Karpas-422 (cell line): Measurements from ENCODE around the gene RAPGEF2. TPM values are rescaled to one million over a fixed set of nuclear protein-coding genes. Genes with fewer than 3 reads are reported as not detected.
"Not testable (repeated sequence)": the region's sequence is repeated elsewhere in the genome, so short reads cannot be mapped to it uniquely, and the experiment has no call there.

ENCODE experiments used
- DNase-seq: peaks from one replicate; pipeline ENCODE4 v3.0.0-alpha.2; 2015
- H2AFZ ChIP-seq: fragments of 200-600 bp; sonication (generic); 2 replicates; pipeline ENCODE4 v1.6.1; 2014; ENCODE audit warnings: antibody characterized with exemption, low read length, mixed read lengths
- H3K27ac ChIP-seq: fragments of 200-600 bp; sonication (generic); 2 replicates; pipeline ENCODE4 v1.5.1; 2014; ENCODE audit warnings: mild to moderate bottlenecking, low read length, moderate library complexity
- H3K27me3 ChIP-seq: fragments of 200-600 bp; sonication (generic); 2 replicates; pipeline ENCODE4 v1.6.1; 2014; ENCODE audit warnings: low read length, mixed read lengths
- H3K36me3 ChIP-seq: fragments of 200-600 bp; sonication (generic); 2 replicates; pipeline ENCODE4 v1.6.1; 2014; ENCODE audit warnings: low read length, mixed read lengths; ENCODE audit not compliant: insufficient read depth
- H3K4me1 ChIP-seq: fragments of 200-600 bp; sonication (generic); 2 replicates; pipeline ENCODE4 v1.6.1; 2014; ENCODE audit warnings: mild to moderate bottlenecking, low read length, mixed read lengths
- H3K4me2 ChIP-seq: fragments of 200-600 bp; sonication (generic); 2 replicates; pipeline ENCODE4 v1.6.1; 2014; ENCODE audit warnings: low read length, low read depth, mild to moderate bottlenecking; ENCODE audit not compliant: poor library complexity, severe bottlenecking
- H3K4me3 ChIP-seq: fragments of 200-600 bp; sonication (generic); 2 replicates; pipeline ENCODE4 v1.5.1; 2014; ENCODE audit warnings: mild to moderate bottlenecking, antibody characterized with exemption, low read length, mixed read lengths
- H3K79me2 ChIP-seq: fragments of 200-600 bp; sonication (generic); 2 replicates; pipeline ENCODE4 v1.6.1; 2014; ENCODE audit warnings: mild to moderate bottlenecking, low read length, mixed read lengths
- H3K9ac ChIP-seq: fragments of 200-600 bp; sonication (generic); 2 replicates; pipeline ENCODE4 v1.6.0; 2014; ENCODE audit warnings: low read length
- H3K9me2 ChIP-seq: fragments of 200-600 bp; sonication (generic), shearing (Covaris generic); replicated peaks from 2 replicates; pipeline ENCODE4 v1.6.0; 2014; ENCODE audit warnings: mild to moderate bottlenecking, low read length, moderate library complexity; ENCODE audit not compliant: insufficient read depth
- H3K9me3 ChIP-seq: fragments of 300-700, 200-600 bp; sonication (generic); 2 replicates; pipeline ENCODE4 v1.6.1; 2014; ENCODE audit warnings: low read length, mixed read lengths
- H4K20me1 ChIP-seq: fragments of 200-600 bp; sonication (generic); 2 replicates; pipeline ENCODE4 v1.6.1; 2014; ENCODE audit warnings: mild to moderate bottlenecking, antibody characterized with exemption, low read length, low read depth; ENCODE audit not compliant: insufficient read depth
- total RNA-seq: library from RNA; depleted of rRNA; stranded (reverse); fragments of >200 nt; shearing (Covaris generic); gene quantifications from 2 replicates; pipeline ENCODE4 v1.2.3, GENCODE V29; 2014; ENCODE audit warnings: low replicate concordance

Gene RAPGEF2
- total RNA-seq, 1 experiment from 2014 or later = 5.4 TPM

- no peaks in the 10 kb centered on the region for H3K27me3 ChIP-seq
- no peak overlapping the region for H3K9ac ChIP-seq
- H3K4me2 ChIP-seq = no peak overlapping the region
- H3K36me3 ChIP-seq = no peaks in the 10 kb centered on the region
- no peaks in the 10 kb centered on the region for H3K4me1 ChIP-seq
- no peaks in the 10 kb centered on the region for H3K79me2 ChIP-seq
- H2AFZ ChIP-seq = no peak overlapping the region
- no peak overlapping the region for H3K27ac ChIP-seq
- H3K9me2 ChIP-seq = no peaks in the 10 kb centered on the region
- H3K4me3 ChIP-seq = no peak overlapping the region
- DNase-seq = no peak
- H4K20me1 ChIP-seq = no peaks in the 10 kb centered on the region
- no peaks in the 10 kb centered on the region for H3K9me3 ChIP-seq
Observed at GRCh38 chr4:159070742-159071141, 32.1 kb upstream of the RAPGEF2 start.

- H3K79me2 ChIP-seq = no peaks in the 10 kb centered on the region
- H3K36me3 ChIP-seq = no peaks in the 10 kb centered on the region
- DNase-seq = no peak
- H3K4me3 ChIP-seq = no peak overlapping the region
- no peaks in the 10 kb centered on the region for H3K9me3 ChIP-seq
- no peaks in the 10 kb centered on the region for H4K20me1 ChIP-seq
- H2AFZ ChIP-seq = no peak overlapping the region
- H3K9me2 ChIP-seq = no peaks in the 10 kb centered on the region
- H3K9ac ChIP-seq = no peak overlapping the region
- no peak overlapping the region for H3K4me2 ChIP-seq
- H3K27ac ChIP-seq = no peak overlapping the region
- H3K27me3 ChIP-seq = no peaks in the 10 kb centered on the region
- no peaks in the 10 kb centered on the region for H3K4me1 ChIP-seq
Observed at GRCh38 chr4:159071178-159071968, 31.5 kb upstream of the RAPGEF2 start.

- no peaks in the 10 kb centered on the region for H3K36me3 ChIP-seq
- H3K27me3 ChIP-seq = no peaks in the 10 kb centered on the region
- H2AFZ ChIP-seq = no peak overlapping the region
- no peak for DNase-seq
- no peak overlapping the region for H3K4me2 ChIP-seq
- no peak overlapping the region for H3K4me3 ChIP-seq
- H3K9me3 ChIP-seq = no peaks in the 10 kb centered on the region
- H3K27ac ChIP-seq = no peak overlapping the region
- H4K20me1 ChIP-seq = no peaks in the 10 kb centered on the region
- no peaks in the 10 kb centered on the region for H3K4me1 ChIP-seq
- no peaks in the 10 kb centered on the region for H3K79me2 ChIP-seq
- no peaks in the 10 kb centered on the region for H3K9me2 ChIP-seq
- no peak overlapping the region for H3K9ac ChIP-seq
Observed at GRCh38 chr4:159071969-159072765, 30.7 kb upstream of the RAPGEF2 start.

DNA sequence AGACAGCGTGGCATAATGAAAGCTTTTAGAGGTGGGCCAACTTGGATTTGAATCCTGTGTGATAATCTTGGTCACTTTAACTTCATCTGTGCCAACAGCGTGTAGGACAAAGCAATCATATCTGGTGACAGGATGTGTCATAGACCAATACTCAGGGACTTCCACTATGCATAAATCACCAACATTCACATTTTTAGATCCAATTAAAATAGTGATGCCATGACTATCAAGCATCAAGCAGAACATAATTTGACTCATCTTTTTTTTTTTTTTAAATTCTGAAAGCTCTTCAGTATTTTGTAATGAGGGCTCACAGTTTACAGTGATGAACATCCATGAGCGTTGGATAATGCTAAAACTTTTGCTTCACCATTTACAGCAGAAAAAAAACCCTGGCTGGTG is 27.3 kb upstream of the RAPGEF2 start:
- no peaks in the 10 kb centered on the region for H4K20me1 ChIP-seq
- no peaks in the 10 kb centered on the region for H3K9me3 ChIP-seq
- no peak for DNase-seq
- no peaks in the 10 kb centered on the region for H3K27me3 ChIP-seq
- no peak overlapping the region for H3K27ac ChIP-seq
- no peaks in the 10 kb centered on the region for H3K4me1 ChIP-seq
- H2AFZ ChIP-seq = no peak overlapping the region
- H3K4me2 ChIP-seq = no peak overlapping the region
- no peaks in the 10 kb centered on the region for H3K36me3 ChIP-seq
- no peak overlapping the region for H3K9ac ChIP-seq
- H3K9me2 ChIP-seq = no peaks in the 10 kb centered on the region
- no peaks in the 10 kb centered on the region for H3K79me2 ChIP-seq
- no peak overlapping the region for H3K4me3 ChIP-seq

DNA sequence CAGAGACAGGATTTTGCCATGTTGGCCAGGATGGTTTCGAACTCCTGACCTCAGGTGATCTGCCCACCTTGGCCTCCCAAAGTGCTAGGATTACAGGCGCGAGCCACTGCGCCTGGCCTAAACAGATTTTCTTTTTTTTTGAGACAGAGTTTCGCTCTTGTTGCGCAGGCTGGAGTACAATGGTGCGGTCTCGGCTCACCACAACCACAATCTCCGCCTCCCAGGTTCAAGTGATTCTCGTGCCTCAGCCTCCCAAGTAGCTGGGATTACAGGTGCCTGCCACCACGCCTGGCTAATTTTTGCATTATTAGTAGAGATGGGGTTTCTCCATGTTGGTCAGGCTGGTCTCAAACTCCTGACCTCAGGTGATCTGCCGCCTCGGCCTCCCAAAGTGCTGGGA is 25.9 kb upstream of the RAPGEF2 start:
- DNase-seq, H2AFZ ChIP-seq, H3K36me3 ChIP-seq, H3K27ac ChIP-seq, H3K9me2 ChIP-seq, H3K4me3 ChIP-seq, H3K9me3 ChIP-seq, H3K79me2 ChIP-seq, H4K20me1 ChIP-seq, H3K9ac ChIP-seq, H3K4me2 ChIP-seq, H3K4me1 ChIP-seq, H3K27me3 ChIP-seq: not testable (repeated sequence)

- Histone ChIP-seq H2AFZ (no peak overlapping the region), H3K9ac (no peak overlapping the region), H3K4me3 (no peak overlapping the region), H3K9me2 (no peaks in the 10 kb centered on the region), H3K79me2 (no peaks in the 10 kb centered on the region), H3K9me3 (no peaks in the 10 kb centered on the region), H3K27me3 (no peaks in the 10 kb centered on the region), H3K4me1 (no peaks in the 10 kb centered on the region), H4K20me1 (no peaks in the 10 kb centered on the region), H3K27ac (no peak overlapping the region), H3K36me3 (no peaks in the 10 kb centered on the region), H3K4me2 (no peak overlapping the region)
- DNase-seq = no peak
Observed at GRCh38 chr4:159077702-159078495, 25.0 kb upstream of the RAPGEF2 start.

DNA sequence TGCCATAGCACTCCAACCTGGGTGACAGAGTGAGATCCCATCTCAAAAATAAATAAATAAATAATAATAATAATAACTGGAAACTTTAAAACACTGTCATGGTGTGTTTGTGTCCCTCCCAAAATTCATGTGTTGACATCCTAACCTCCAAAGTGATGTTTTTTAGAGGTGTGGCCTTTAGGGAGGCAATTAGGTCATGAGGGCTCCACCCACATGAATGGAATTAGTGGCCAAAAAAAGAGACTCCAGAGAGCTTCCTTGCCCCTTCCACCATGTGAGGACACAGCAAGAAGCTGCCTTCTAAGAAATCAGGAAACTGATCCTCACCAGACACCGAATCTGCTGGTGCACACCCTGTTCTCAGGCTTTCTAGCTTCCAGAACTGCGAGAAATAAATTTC is 23.8 kb upstream of the RAPGEF2 start:
- Histone ChIP-seq H3K4me2 (no peak overlapping the region), H3K27ac (no peak overlapping the region), H3K9ac (no peak overlapping the region), H2AFZ (no peak overlapping the region), H3K9me3 (no peaks in the 10 kb centered on the region), H3K79me2 (no peaks in the 10 kb centered on the region), H3K36me3 (no peaks in the 10 kb centered on the region), H3K4me3 (no peak overlapping the region), H3K27me3 (no peaks in the 10 kb centered on the region), H3K4me1 (no peaks in the 10 kb centered on the region), H4K20me1 (no peaks in the 10 kb centered on the region), H3K9me2 (no peaks in the 10 kb centered on the region)
- no peak for DNase-seq

GRCh38 chr4:159086606-159087005 is 16.3 kb upstream of the RAPGEF2 start:
- Histone ChIP-seq H3K27me3 (no peaks in the 10 kb centered on the region), H2AFZ (no peak overlapping the region), H3K27ac (no peak overlapping the region), H3K79me2 (no peaks in the 10 kb centered on the region), H3K9ac (no peak overlapping the region), H4K20me1 (no peaks in the 10 kb centered on the region), H3K9me3 (no peaks in the 10 kb centered on the region), H3K4me3 (no peak overlapping the region), H3K9me2 (no peaks in the 10 kb centered on the region), H3K36me3 (no peaks in the 10 kb centered on the region), H3K4me1 (no peaks in the 10 kb centered on the region), H3K4me2 (no peak overlapping the region)
- no peak for DNase-seq
